Left lung (tissue), 10 donors: ENCODE results near the gene PRTG. TPM values are rescaled to one million over a fixed set of nuclear protein-coding genes. Genes with fewer than 3 reads are reported as not detected.
"Not testable (repeated sequence)": the region's sequence is repeated elsewhere in the genome, so short reads cannot be mapped to it uniquely, and the experiment has no call there.

Source experiments
- ATAC-seq: fragments of 200-7000 bp; cut with Tn5 transposase; one replicate; pipeline ENCODE4 v1.9.1; 2020; ENCODE audit warnings: moderate library complexity
- DNase-seq, 4 donors: peaks; one replicate each; pipeline ENCODE4 v3.0.0-alpha.2; 2013 to 2020
- H3K27ac ChIP-seq, 2 donors: fragments of 200-600 bp; sonication (generic) in 1 of 2; one replicate each; pipeline versions ENCODE4 v1.5.0 to v1.8.0; 2020 to 2021
- H3K27me3 ChIP-seq, 2 donors: fragments of 200-600 bp; sonication (generic) in 1 of 2; one replicate each; pipeline versions ENCODE4 v1.5.0 to v1.8.0; 2020 to 2021
- H3K36me3 ChIP-seq, 2 donors: fragments of 200-600 bp; sonication (generic) in 1 of 2; one replicate each; pipeline versions ENCODE4 v1.5.0 to v1.8.0; 2020 to 2021
- H3K4me1 ChIP-seq, 2 donors: fragments of 200-600 bp; one replicate each; pipeline ENCODE4 v1.8.0; 2021
- H3K4me3 ChIP-seq, 2 donors: fragments of 200-600 bp; sonication (generic) in 1 of 2; one replicate each; pipeline versions ENCODE4 v1.5.0 to v1.8.0; 2020 to 2021; ENCODE audit warnings: mild to moderate bottlenecking in 1 of 2
- H3K9me3 ChIP-seq, 2 donors: fragments of 200-600 bp; sonication (generic) in 1 of 2; one replicate each; pipeline versions ENCODE4 v1.5.0 to v1.8.0; 2020 to 2021
- CTCF ChIP-seq, 2 donors: fragments of 200-600 bp; sonication (generic) in 1 of 2; IDR thresholded peaks; one replicate each; pipeline versions ENCODE4 v1.5.0 to v1.8.0; 2021; ENCODE audit warnings: antibody characterized with exemption in 2 of 2
- intact Hi-C, 2 donors: fragments of 100-400 bp; cut with DNase I; formaldehyde crosslinking; loops; one replicate each; pipeline versions ENCODE4 v1.11.2 to v1.14.2; 2022
- polyA plus RNA-seq, 6 donors: library from polyadenylated mRNA; unstranded; fragments of 120-200 nt; gene quantifications; one replicate each; pipeline ENCODE4 v1.2.1, GENCODE V29; 2013; ENCODE audit not compliant: insufficient read length in 6 of 6
- total RNA-seq, 2 donors: library from RNA; stranded (reverse); fragmentation: NEBNext Ultra II Directional; extraction: Animal tissue kit (Norgen Biotek cat#: 25700); gene quantifications; one replicate each; pipeline ENCODE4 v1.2.1, GENCODE V29; 2021
- donor health status: DM: no; HTN: yes; CAD: no.
- donor health status: DM: no; HTN: no; CAD: no.

PRTG gene
- total and polyA plus RNA-seq, 8 donors: 6.7 to 10.7 (median 6.8) TPM

- H3K9me3 ChIP-seq: no peaks in the 10 kb centered on the region
- H3K27ac ChIP-seq: no peak overlapping the region
- no peaks in the 10 kb centered on the region for H3K36me3 ChIP-seq
- H3K4me3 ChIP-seq: no peak overlapping the region
- DNase-seq: no peak
- no peaks in the 10 kb centered on the region for H3K27me3 ChIP-seq
- no peaks in the 10 kb centered on the region for H3K4me1 ChIP-seq
- intact Hi-C loops: no loop called here
- ATAC-seq: peak; percentile 33
- TF ChIP-seq CTCF (IDR thresholded peaks at IDR 0.05): no peak
Measured at GRCh38 chr15:55695432-55695831, 47.5 kb downstream of the PRTG start.

GRCh38 chr15:55694652-55695150 lies 48.3 kb downstream of the PRTG start:
- Histone ChIP-seq H3K36me3 (no peaks in the 10 kb centered on the region), H3K27me3 (no peaks in the 10 kb centered on the region), H3K4me1 (no peaks in the 10 kb centered on the region), H3K27ac (no peak overlapping the region), H3K4me3 (no peak overlapping the region), H3K9me3 (no peaks in the 10 kb centered on the region)
- intact Hi-C loops: no loop called here
- no peak for TF ChIP-seq CTCF (IDR thresholded peaks at IDR 0.05)
- ATAC-seq: peak; percentile 93
- DNase-seq: peak in 1 of 4 donors; percentile 50

- H3K27me3 ChIP-seq, H3K4me1 ChIP-seq, intact Hi-C loops, H3K27ac ChIP-seq, ATAC-seq, H3K36me3 ChIP-seq, H3K9me3 ChIP-seq, H3K4me3 ChIP-seq: not testable (repeated sequence)
- DNase-seq: peak in 1 of 4 donors; percentile 43
Measured at GRCh38 chr15:55693116-55693515, 49.8 kb downstream of the PRTG start.

- Histone ChIP-seq H3K4me1 (peaks cover 0 to 5% of the 10 kb centered on the region in 2 donors), H3K9me3 (no peaks in the 10 kb centered on the region), H3K36me3 (no peaks in the 10 kb centered on the region), H3K4me3 (no peak overlapping the region), H3K27me3 (no peaks in the 10 kb centered on the region), H3K27ac (no peak overlapping the region)
- ATAC-seq (no peak), DNase-seq (no peak)
- TF ChIP-seq CTCF (IDR thresholded peaks at IDR 0.05): no peak
- intact Hi-C loops: no loop called here
Measured at GRCh38 chr15:55687792-55688191, 55.2 kb downstream of the PRTG start.

DNA sequence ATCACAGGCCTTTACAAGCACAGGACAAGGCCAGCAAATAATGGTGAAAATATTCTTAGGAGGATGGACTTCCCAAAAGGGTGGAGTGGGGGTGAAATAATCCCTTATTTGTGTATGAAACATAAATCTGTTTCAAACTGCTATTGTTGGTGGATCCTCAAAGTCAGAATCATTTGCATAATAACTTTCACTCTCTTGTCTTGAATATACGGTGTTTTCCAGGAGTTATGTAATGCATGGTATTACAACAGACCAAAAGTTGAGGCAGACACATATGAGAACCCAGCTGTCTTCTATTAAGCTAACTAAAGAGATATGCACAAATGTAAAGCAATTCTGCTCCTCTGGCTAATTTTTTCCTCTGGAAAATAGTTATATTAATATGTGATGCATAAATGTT lies 57.7 kb downstream of the PRTG start:
- intact Hi-C loops: no loop called here
- ATAC-seq (peak; percentile 56), DNase-seq (peak in 1 of 4 donors; percentile 52)
- Histone ChIP-seq H3K36me3 (no peaks in the 10 kb centered on the region), H3K27ac (no peak overlapping the region), H3K4me1 (peaks cover 0 to 5% of the 10 kb centered on the region in 2 donors), H3K27me3 (no peaks in the 10 kb centered on the region), H3K9me3 (no peaks in the 10 kb centered on the region), H3K4me3 (no peak overlapping the region)
- TF ChIP-seq CTCF (IDR thresholded peaks at IDR 0.05): no peak

GRCh38 chr15:55683376-55683775 lies 59.6 kb downstream of the PRTG start:
- no peak for DNase-seq
- no peak for ATAC-seq
- Histone ChIP-seq H3K4me3 (no peak overlapping the region), H3K4me1 (peaks cover 0 to 5% of the 10 kb centered on the region in 2 donors), H3K36me3 (no peaks in the 10 kb centered on the region), H3K9me3 (no peaks in the 10 kb centered on the region), H3K27ac (no peak overlapping the region), H3K27me3 (no peaks in the 10 kb centered on the region)
- intact Hi-C loops: no loop called here
- TF ChIP-seq CTCF (IDR thresholded peaks at IDR 0.05): no peak
